Breast epithelium (tissue), 3 donors: Measurements from ENCODE around the gene MED23.

ENCODE experiments used
- POLR2A ChIP-seq: fragments of 450-650 bp; IDR thresholded peaks from one replicate; pipeline ENCODE4 v1.6.1; 2016; ENCODE audit warnings: antibody characterized with exemption, mild to moderate bottlenecking, moderate library complexity
- TF ChIP-seq, protein P1 (sequence below), 3 donors: fragments of 450-650 bp; IDR thresholded peaks; one replicate each; pipeline ENCODE4 v1.5.1; 2016 to 2017; ENCODE audit warnings: antibody characterized with exemption in 3 of 3, mild to moderate bottlenecking in 3 of 3, moderate library complexity in 3 of 3

DNA sequence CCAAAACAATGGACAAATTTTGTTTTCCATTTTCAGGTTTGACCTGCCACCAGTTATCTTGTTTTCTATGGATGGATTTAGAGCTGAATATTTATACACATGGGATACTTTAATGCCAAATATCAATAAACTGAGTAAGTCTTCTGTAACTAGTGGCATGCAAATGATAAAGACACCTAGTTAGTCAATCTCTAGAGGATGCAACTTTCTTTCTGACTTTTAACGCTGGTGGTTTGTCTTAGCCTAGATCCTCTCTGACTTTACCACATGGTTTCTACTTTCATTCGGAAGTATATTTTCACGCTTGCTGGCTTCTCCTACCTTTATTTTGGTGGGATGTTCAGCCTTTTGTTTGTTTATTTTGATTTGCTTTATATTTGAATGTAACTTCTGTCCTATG is 30.2 kb upstream of the MED23 start:
- TF ChIP-seq, protein P1, sequence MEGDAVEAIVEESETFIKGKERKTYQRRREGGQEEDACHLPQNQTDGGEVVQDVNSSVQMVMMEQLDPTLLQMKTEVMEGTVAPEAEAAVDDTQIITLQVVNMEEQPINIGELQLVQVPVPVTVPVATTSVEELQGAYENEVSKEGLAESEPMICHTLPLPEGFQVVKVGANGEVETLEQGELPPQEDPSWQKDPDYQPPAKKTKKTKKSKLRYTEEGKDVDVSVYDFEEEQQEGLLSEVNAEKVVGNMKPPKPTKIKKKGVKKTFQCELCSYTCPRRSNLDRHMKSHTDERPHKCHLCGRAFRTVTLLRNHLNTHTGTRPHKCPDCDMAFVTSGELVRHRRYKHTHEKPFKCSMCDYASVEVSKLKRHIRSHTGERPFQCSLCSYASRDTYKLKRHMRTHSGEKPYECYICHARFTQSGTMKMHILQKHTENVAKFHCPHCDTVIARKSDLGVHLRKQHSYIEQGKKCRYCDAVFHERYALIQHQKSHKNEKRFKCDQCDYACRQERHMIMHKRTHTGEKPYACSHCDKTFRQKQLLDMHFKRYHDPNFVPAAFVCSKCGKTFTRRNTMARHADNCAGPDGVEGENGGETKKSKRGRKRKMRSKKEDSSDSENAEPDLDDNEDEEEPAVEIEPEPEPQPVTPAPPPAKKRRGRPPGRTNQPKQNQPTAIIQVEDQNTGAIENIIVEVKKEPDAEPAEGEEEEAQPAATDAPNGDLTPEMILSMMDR (IDR thresholded peaks at IDR 0.05): no peak
- no peak for TF ChIP-seq POLR2A
